Fibroblast of lung (primary cell): Measurements from ENCODE around the gene HRAS. TPM values are rescaled to one million over a fixed set of nuclear protein-coding genes. Genes with fewer than 3 reads are reported as not detected.

Experiments used
- DNase-seq, 2 donors: peaks; one replicate each; pipeline versions ENCODE4 v3.0.0 to v3.0.0-alpha.2; 2010; ENCODE audit warnings: low read depth in 2 of 2
- H2AFZ ChIP-seq: 2 replicates; pipeline ENCODE4 v1.5.1; 2012; ENCODE audit warnings: low read length, control low read depth, inconsistent platforms
- H3K27ac ChIP-seq: 2 replicates; pipeline ENCODE4 v1.5.1; 2011; ENCODE audit warnings: low read length, control low read depth; ENCODE audit not compliant: insufficient read depth
- H3K27me3 ChIP-seq: 2 replicates; pipeline ENCODE4 v1.5.1; 2011; ENCODE audit warnings: mild to moderate bottlenecking, low read length; ENCODE audit not compliant: control insufficient read depth, insufficient read depth
- H3K36me3 ChIP-seq: 2 replicates; pipeline ENCODE4 v1.5.1; 2011; ENCODE audit warnings: low read length; ENCODE audit not compliant: control insufficient read depth, insufficient read depth
- H3K4me1 ChIP-seq: 2 replicates; pipeline ENCODE4 v1.5.1; 2011; ENCODE audit warnings: low read length; ENCODE audit not compliant: control insufficient read depth, insufficient read depth; ENCODE audit errors: extremely low read depth
- H3K4me2 ChIP-seq: 2 replicates; pipeline ENCODE4 v1.5.1; 2011; ENCODE audit warnings: low read length, control low read depth; ENCODE audit not compliant: insufficient read depth; ENCODE audit errors: extremely low read depth
- H3K4me3 ChIP-seq, 4 experiments: fragments of 200-600 bp in 1 of 4; sonication (generic) in 1 of 4; replicated peaks in 1 of 4; 2 replicates each; pipeline ENCODE4 v1.5.1; 2011 to 2016; ENCODE audit warnings: low read length in 4 of 4, low read depth in 3 of 4, mild to moderate bottlenecking in 3 of 4, control low read depth in 2 of 4, inconsistent platforms in 1 of 4, mixed read lengths in 1 of 4; ENCODE audit not compliant: insufficient read depth in 1 of 4; ENCODE audit errors: control extremely low read depth in 1 of 4
- H3K79me2 ChIP-seq: 2 replicates; pipeline ENCODE4 v1.5.1; 2012; ENCODE audit warnings: mild to moderate bottlenecking, low read length, inconsistent platforms; ENCODE audit not compliant: control insufficient read depth, insufficient read depth
- H3K9ac ChIP-seq: 2 replicates; pipeline ENCODE4 v1.5.1; 2011; ENCODE audit warnings: mild to moderate bottlenecking, low read length, control low read depth; ENCODE audit not compliant: insufficient read depth
- H3K9me3 ChIP-seq: 2 replicates; pipeline ENCODE4 v1.5.1; 2012; ENCODE audit warnings: low read depth, low read length; ENCODE audit not compliant: control insufficient read depth, insufficient read depth
- H4K20me1 ChIP-seq: 2 replicates; pipeline ENCODE4 v1.5.1; 2011; ENCODE audit warnings: low read length; ENCODE audit not compliant: control insufficient read depth, insufficient read depth; ENCODE audit errors: extremely low read depth
- CTCF ChIP-seq, 2 donors: IDR thresholded peaks in 1 of 2; conservative IDR thresholded peaks in 1 of 2; 1 replicate in 1 of 2; 2 replicates in 1 of 2; pipeline ENCODE4 v1.5.1; 2011 to 2012; ENCODE audit warnings: low read length in 2 of 2, control low read depth in 1 of 2, inconsistent platforms in 1 of 2, low read depth in 1 of 2, mild to moderate bottlenecking in 1 of 2
- EZH2 ChIP-seq: IDR thresholded peaks from 2 replicates; pipeline ENCODE4 v1.5.1; 2012; ENCODE audit warnings: low read length, control low read depth, mild to moderate bottlenecking; ENCODE audit errors: missing control alignments
- polyA plus RNA-seq, 2 donors: library from polyadenylated mRNA; depleted of rRNA in 1 of 2; stranded (reverse) in 1 of 2; unstranded in 1 of 2; fragments of >200 nt; gene quantifications; 2 replicates each; pipeline ENCODE4 v1.2.1, GENCODE V29; 2011 to 2012; ENCODE audit warnings: missing spikeins in 1 of 2
- total RNA-seq: library from RNA; depleted of rRNA; stranded (reverse); fragments of >200 nt; gene quantifications from 2 replicates; pipeline ENCODE4 v1.2.1, GENCODE V29; 2014

The HRAS gene
- total and polyA plus RNA-seq, 2 donors (not counting 1 experiment from before 2014, with no cell fraction given): 51.7 to 58.5 TPM

- Histone ChIP-seq H3K27ac (no peak overlapping the region), H4K20me1 (no peaks in the 10 kb centered on the region)
Measured at GRCh38 chr11:516400-516799, 19.0 kb downstream of the HRAS start.

GRCh38 chr11:515131-515530, 20.2 kb downstream of the HRAS start:
- peaks cover 2% of the 10 kb centered on the region for H3K4me1 ChIP-seq
- H3K4me3 ChIP-seq: no peak overlapping the region
- no peak overlapping the region for H3K9ac ChIP-seq
- peaks cover 2% of the 10 kb centered on the region for H3K36me3 ChIP-seq
- no peaks in the 10 kb centered on the region for H3K27me3 ChIP-seq
- H3K27ac ChIP-seq: no peak overlapping the region
- no peak overlapping the region for H2AFZ ChIP-seq
- H4K20me1 ChIP-seq: no peaks in the 10 kb centered on the region
- no peaks in the 10 kb centered on the region for H3K79me2 ChIP-seq
- DNase-seq: no peak
- TF ChIP-seq EZH2 (no peak), CTCF (conservative IDR thresholded peaks at IDR 0.05 in 1 of 2, IDR thresholded peaks at IDR 0.05 in 1 of 2; ENCODE audit: low read depth in 1 of 2, low read length in 2 of 2) (no peak)
- H3K4me2 ChIP-seq: no peak overlapping the region
- no peaks in the 10 kb centered on the region for H3K9me3 ChIP-seq

More at GRCh38 chr11:516400-516799, 19.0 kb downstream of the HRAS start:
- H3K4me3 ChIP-seq: no peak overlapping the region
- no peaks in the 10 kb centered on the region for H3K79me2 ChIP-seq
- H3K9me3 ChIP-seq: no peaks in the 10 kb centered on the region
- no peak overlapping the region for H2AFZ ChIP-seq
- no peak for DNase-seq
- peaks cover 2% of the 10 kb centered on the region for H3K36me3 ChIP-seq
- H3K4me1 ChIP-seq: peaks cover 2% of the 10 kb centered on the region
- H3K9ac ChIP-seq: no peak overlapping the region
- TF ChIP-seq EZH2: no peak
- no peak for TF ChIP-seq CTCF (conservative IDR thresholded peaks at IDR 0.05 in 1 of 2, IDR thresholded peaks at IDR 0.05 in 1 of 2; ENCODE audit: low read depth in 1 of 2, low read length in 2 of 2)
- no peak overlapping the region for H3K4me2 ChIP-seq
- no peaks in the 10 kb centered on the region for H3K27me3 ChIP-seq

- H3K4me1 ChIP-seq: peaks cover 2% of the 10 kb centered on the region
- no peaks in the 10 kb centered on the region for H4K20me1 ChIP-seq
- no peak overlapping the region for H3K27ac ChIP-seq
- no peak overlapping the region for H3K4me2 ChIP-seq
- H3K27me3 ChIP-seq: no peaks in the 10 kb centered on the region
- no peak overlapping the region for H2AFZ ChIP-seq
- H3K9me3 ChIP-seq: no peaks in the 10 kb centered on the region
- peaks cover 2% of the 10 kb centered on the region for H3K36me3 ChIP-seq
- TF ChIP-seq CTCF (conservative IDR thresholded peaks at IDR 0.05 in 1 of 2, IDR thresholded peaks at IDR 0.05 in 1 of 2; ENCODE audit: low read depth in 1 of 2, low read length in 2 of 2) (no peak), EZH2 (no peak)
- DNase-seq: no peak
- no peak overlapping the region for H3K4me3 ChIP-seq
- H3K79me2 ChIP-seq: no peaks in the 10 kb centered on the region
- H3K9ac ChIP-seq: no peak overlapping the region
Measured at GRCh38 chr11:514606-515005, 20.8 kb downstream of the HRAS start.
